ENCODE measurements around the gene ADAT3. TPM values are rescaled to one million over a fixed set of nuclear protein-coding genes. Genes with fewer than 3 reads are reported as not detected.

Gene ADAT3
- total RNA-seq, 2 experiments from 2014 or later = 7.9 to 16.4 TPM

GRCh38 chr19:1867349-1867724 lies 37.9 kb upstream of the ADAT3 start:
- ChIA-PET POLR2A (no interaction called here), CTCF (ENCODE audit: unreplicated experiment) (no interaction called here)
- no TSS peak for BruUV-seq (replicated peaks)
- Histone ChIP-seq H3K4me1 (ENCODE audit: insufficient read depth, low read length, poor library complexity, severe bottlenecking) (peaks cover 8% of the 10 kb centered on the region), H3K27ac (ENCODE audit: low read depth, low read length, poor library complexity, severe bottlenecking) (no peak overlapping the region), H3K9me2 (ENCODE audit: insufficient read depth, low read length) (no peaks in the 10 kb centered on the region), H3K36me3 (ENCODE audit: insufficient read depth, low read length) (peaks cover 40% of the 10 kb centered on the region), H2AFZ (ENCODE audit: low read length) (no peak overlapping the region), H3K4me2 (ENCODE audit: low read length) (no peak overlapping the region), H3K9me3 (ENCODE audit: low read length) (no peaks in the 10 kb centered on the region), H3K79me2 (ENCODE audit: insufficient read depth, low read depth, low read length) (peaks cover 4% of the 10 kb centered on the region), H3K4me3 (ENCODE audit: low read depth, low read length, poor library complexity, severe bottlenecking) (no peak overlapping the region), H4K20me1 (ENCODE audit: insufficient read depth, low read length) (no peaks in the 10 kb centered on the region)
- no peak for DNase-seq (ENCODE audit: low spot score)
- TF ChIP-seq EZH2phosphoT487 (IDR thresholded peaks at IDR 0.05; ENCODE audit: borderline replicate concordance, low read depth, low read length) (no peak), CTCF (conservative IDR thresholded peaks at IDR 0.05; ENCODE audit: low read length) (no peak)
- intact Hi-C loops (cut with micrococcal nuclease; ENCODE audit: unreplicated experiment) = no loop called here

GRCh38 chr19:1868971-1869370 lies 36.2 kb upstream of the ADAT3 start:
- Histone ChIP-seq H3K79me2 (ENCODE audit: insufficient read depth, low read depth, low read length) (peaks cover 18% of the 10 kb centered on the region), H3K4me3 (ENCODE audit: low read depth, low read length, poor library complexity, severe bottlenecking) (no peak overlapping the region), H3K4me2 (ENCODE audit: low read length) (no peak overlapping the region), H3K9me3 (ENCODE audit: low read length) (no peaks in the 10 kb centered on the region), H2AFZ (ENCODE audit: low read length) (no peak overlapping the region), H3K36me3 (ENCODE audit: insufficient read depth, low read length) (peaks cover 56% of the 10 kb centered on the region), H3K9me2 (ENCODE audit: insufficient read depth, low read length) (no peaks in the 10 kb centered on the region), H3K4me1 (ENCODE audit: insufficient read depth, low read length, poor library complexity, severe bottlenecking) (peaks cover 16% of the 10 kb centered on the region), H3K27ac (ENCODE audit: low read depth, low read length, poor library complexity, severe bottlenecking) (no peak overlapping the region), H4K20me1 (ENCODE audit: insufficient read depth, low read length) (peaks cover 3% of the 10 kb centered on the region; the same call in 1 of the 2 replicates)
- POLR2A ChIA-PET = no interaction called here
- BruUV-seq (replicated peaks) = no TSS peak
- intact Hi-C loops (cut with micrococcal nuclease; ENCODE audit: unreplicated experiment) = no loop called here
- no peak for DNase-seq (ENCODE audit: low spot score)
- CTCF ChIA-PET (ENCODE audit: unreplicated experiment) = no interaction called here
- TF ChIP-seq CTCF (conservative IDR thresholded peaks at IDR 0.05; ENCODE audit: low read length) = no peak
- TF ChIP-seq EZH2phosphoT487 (IDR thresholded peaks at IDR 0.05; ENCODE audit: borderline replicate concordance, low read depth, low read length) = no peak

- BruUV-seq (replicated peaks) = no TSS peak
- no peaks in the 10 kb centered on the region for H3K9me3 ChIP-seq (ENCODE audit: low read length)
- peaks cover 37% of the 10 kb centered on the region for H3K79me2 ChIP-seq (ENCODE audit: insufficient read depth, low read depth, low read length)
- CTCF ChIA-PET (ENCODE audit: unreplicated experiment) = no interaction called here
- POLR2A ChIA-PET = no interaction called here
- H2AFZ ChIP-seq (ENCODE audit: low read length) = no peak overlapping the region
- no peak for DNase-seq (ENCODE audit: low spot score)
- H3K9me2 ChIP-seq (ENCODE audit: insufficient read depth, low read length) = no peaks in the 10 kb centered on the region
- H3K27ac ChIP-seq (ENCODE audit: low read depth, low read length, poor library complexity, severe bottlenecking) = no peak overlapping the region
- intact Hi-C loops (cut with micrococcal nuclease; ENCODE audit: unreplicated experiment) = no loop called here
- H3K4me2 ChIP-seq (ENCODE audit: low read length) = no peak overlapping the region
- H3K4me1 ChIP-seq (ENCODE audit: insufficient read depth, low read length, poor library complexity, severe bottlenecking) = peaks cover 14% of the 10 kb centered on the region
- peaks cover 63% of the 10 kb centered on the region for H3K36me3 ChIP-seq (ENCODE audit: insufficient read depth, low read length)
- H3K4me3 ChIP-seq (ENCODE audit: low read depth, low read length, poor library complexity, severe bottlenecking) = no peak overlapping the region
- H4K20me1 ChIP-seq (ENCODE audit: insufficient read depth, low read length) = peaks cover 13% of the 10 kb centered on the region
- TF ChIP-seq CTCF (conservative IDR thresholded peaks at IDR 0.05; ENCODE audit: low read length) = no peak
- TF ChIP-seq EZH2phosphoT487 (IDR thresholded peaks at IDR 0.05; ENCODE audit: borderline replicate concordance, low read depth, low read length) = no peak
These were observed 34.0 kb upstream of the ADAT3 start for GRCh38 chr19:1871140-1871597.

All from OCI-LY7 (cell line).